ENCODE measurements around the gene CDH7. TPM values are rescaled to one million over a fixed set of nuclear protein-coding genes. Genes with fewer than 3 reads are reported as not detected.

Gene CDH7
- total RNA-seq, 1 donor from 2014 or later: not detected

- Histone ChIP-seq H3K36me3 (no peaks in the 10 kb centered on the region), H3K9me3 (replicated peaks) (no peaks in the 10 kb centered on the region), H3K27ac (replicated peaks) (no peak overlapping the region), H3K4me1 (no peaks in the 10 kb centered on the region), H3K4me3 (no peak overlapping the region), H3K27me3 (ENCODE audit: low read depth) (no peaks in the 10 kb centered on the region)
- DNase-seq: no peak
- intact Hi-C loops (cut with micrococcal nuclease): no loop called here
- no peak for TF ChIP-seq CTCF (IDR thresholded peaks at IDR 0.05; ENCODE audit: borderline replicate concordance)
Measured at GRCh38 chr18:65768120-65768778, 17.4 kb downstream of the CDH7 start.

- intact Hi-C loops (cut with micrococcal nuclease): no loop called here
- no peak overlapping the region for H3K27ac ChIP-seq (replicated peaks)
- H3K4me3 ChIP-seq: no peak overlapping the region
- DNase-seq: no peak
- H3K27me3 ChIP-seq (ENCODE audit: low read depth): no peaks in the 10 kb centered on the region
- TF ChIP-seq CTCF (IDR thresholded peaks at IDR 0.05; ENCODE audit: borderline replicate concordance): no peak
- no peaks in the 10 kb centered on the region for H3K36me3 ChIP-seq
- no peaks in the 10 kb centered on the region for H3K4me1 ChIP-seq
- no peaks in the 10 kb centered on the region for H3K9me3 ChIP-seq (replicated peaks)
Measured at GRCh38 chr18:65769652-65770051, 18.8 kb downstream of the CDH7 start.

GRCh38 chr18:65786474-65786873 lies 35.7 kb downstream of the CDH7 start:
- no peak overlapping the region for H3K4me3 ChIP-seq
- intact Hi-C loops (cut with micrococcal nuclease): no loop called here
- no peak overlapping the region for H3K27ac ChIP-seq (replicated peaks)
- H3K9me3 ChIP-seq (replicated peaks): no peaks in the 10 kb centered on the region
- DNase-seq: no peak
- TF ChIP-seq CTCF (IDR thresholded peaks at IDR 0.05; ENCODE audit: borderline replicate concordance): no peak
- no peaks in the 10 kb centered on the region for H3K36me3 ChIP-seq
- no peaks in the 10 kb centered on the region for H3K27me3 ChIP-seq (ENCODE audit: low read depth)
- no peaks in the 10 kb centered on the region for H3K4me1 ChIP-seq

GRCh38 chr18:65788373-65788772 lies 37.6 kb downstream of the CDH7 start:
- DNase-seq: no peak
- Histone ChIP-seq H3K4me3 (no peak overlapping the region), H3K27ac (replicated peaks) (no peak overlapping the region), H3K36me3 (no peaks in the 10 kb centered on the region), H3K4me1 (no peaks in the 10 kb centered on the region), H3K27me3 (ENCODE audit: low read depth) (no peaks in the 10 kb centered on the region), H3K9me3 (replicated peaks) (no peaks in the 10 kb centered on the region)
- TF ChIP-seq CTCF (IDR thresholded peaks at IDR 0.05; ENCODE audit: borderline replicate concordance): no peak
- intact Hi-C loops (cut with micrococcal nuclease): no loop called here

- Histone ChIP-seq H3K27me3 (ENCODE audit: low read depth) (no peaks in the 10 kb centered on the region), H3K36me3 (no peaks in the 10 kb centered on the region), H3K4me3 (no peak overlapping the region), H3K27ac (replicated peaks) (no peak overlapping the region), H3K9me3 (replicated peaks) (no peaks in the 10 kb centered on the region), H3K4me1 (no peaks in the 10 kb centered on the region)
- no peak for TF ChIP-seq CTCF (IDR thresholded peaks at IDR 0.05; ENCODE audit: borderline replicate concordance)
- intact Hi-C loops (cut with micrococcal nuclease): no loop called here
- no peak for DNase-seq
Measured at GRCh38 chr18:65790604-65791003, 39.8 kb downstream of the CDH7 start.

Data from left ventricle myocardium inferior (tissue), 1 donor.